Upper lobe of right lung (tissue), 1 donor: ENCODE measurements around the gene KDM3A. TPM values are rescaled to one million over a fixed set of nuclear protein-coding genes. Genes with fewer than 3 reads are reported as not detected.
A peak's percentile ranks its signal among the peaks of the same experiment; 100 is the strongest.

ENCODE experiments used
- ATAC-seq: fragments of 200-7000 bp; cut with Tn5 transposase; one replicate; pipeline ENCODE4 v1.9.1; 2020; ENCODE audit warnings: mild to moderate bottlenecking, moderate library complexity
- DNase-seq: peaks from one replicate; pipeline ENCODE4 v3.0.0-alpha.2; 2020
- H3K27ac ChIP-seq: fragments of 200-600 bp; one replicate; pipeline ENCODE4 v1.8.0; 2022
- H3K27me3 ChIP-seq: fragments of 200-600 bp; one replicate; pipeline ENCODE4 v1.8.0; 2022; ENCODE audit warnings: mild to moderate bottlenecking
- H3K36me3 ChIP-seq: fragments of 200-600 bp; one replicate; pipeline ENCODE4 v1.8.0; 2022
- H3K4me1 ChIP-seq: fragments of 200-600 bp; one replicate; pipeline ENCODE4 v1.8.0; 2022
- H3K4me3 ChIP-seq: fragments of 200-600 bp; one replicate; pipeline ENCODE4 v1.8.0; 2022; ENCODE audit warnings: mild to moderate bottlenecking
- H3K9me3 ChIP-seq: fragments of 200-600 bp; one replicate; pipeline ENCODE4 v1.8.0; 2022
- CTCF ChIP-seq: fragments of 200-600 bp; IDR thresholded peaks from one replicate; pipeline ENCODE4 v1.8.0; 2022; ENCODE audit warnings: antibody characterized with exemption
- intact Hi-C: fragments of 100-400 bp; cut with DNase I; formaldehyde crosslinking; loops from one replicate; pipeline ENCODE4 v1.11.0; 2022
- total RNA-seq: library from RNA; stranded (reverse); fragmentation: NEBNext Ultra II Directional; extraction: Animal tissue kit (Norgen Biotek cat#: 25700); gene quantifications from one replicate; pipeline ENCODE4 v1.2.1, GENCODE V29; 2021
- donor health status: DM: no; HTN: yes; CAD: no; lungs with severe emphysema.

KDM3A gene
- total RNA-seq, 1 donor from 2014 or later = 49.1 TPM

GRCh38 chr2:86435531-86435930, 5.6 kb upstream of the KDM3A start:
- Histone ChIP-seq H3K27ac (no peak overlapping the region), H3K9me3 (peaks cover 9% of the 10 kb centered on the region), H3K27me3 (no peaks in the 10 kb centered on the region), H3K36me3 (no peaks in the 10 kb centered on the region), H3K4me3 (no peak overlapping the region), H3K4me1 (no peaks in the 10 kb centered on the region)
- DNase-seq (no peak), ATAC-seq (no peak)
- intact Hi-C loops = no loop called here
- no peak for TF ChIP-seq CTCF

DNA sequence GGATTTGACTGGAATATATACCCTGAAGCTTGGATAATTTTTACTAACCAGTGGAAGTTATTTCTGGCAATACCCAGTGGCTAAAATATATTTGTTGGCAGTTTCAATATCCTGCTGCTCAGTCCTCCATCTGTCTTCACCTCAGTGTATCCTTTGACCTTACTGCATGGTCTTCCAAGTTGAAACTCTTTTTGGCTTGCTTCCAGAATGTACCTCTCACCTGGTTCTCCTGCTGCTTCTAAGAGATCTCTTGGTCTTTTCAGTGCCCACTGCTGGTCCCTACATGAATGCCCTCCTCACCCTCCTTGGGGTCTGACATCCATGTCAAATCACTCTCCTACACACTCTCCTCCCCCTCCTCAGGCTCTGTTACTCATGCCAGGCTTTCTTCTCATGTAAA, 4.8 kb upstream of the KDM3A start:
- no peak for TF ChIP-seq CTCF
- no peaks in the 10 kb centered on the region for H3K36me3 ChIP-seq
- ATAC-seq = no peak
- intact Hi-C loops = no loop called here
- H3K4me1 ChIP-seq = no peaks in the 10 kb centered on the region
- no peak overlapping the region for H3K27ac ChIP-seq
- no peak for DNase-seq
- H3K9me3 ChIP-seq = peaks cover 9% of the 10 kb centered on the region
- H3K4me3 ChIP-seq = no peak overlapping the region
- no peaks in the 10 kb centered on the region for H3K27me3 ChIP-seq

- peaks cover 9% of the 10 kb centered on the region for H3K9me3 ChIP-seq
- DNase-seq (no peak), ATAC-seq (no peak)
- TF ChIP-seq CTCF = no peak
- peak overlapping the region; percentile 74 for H3K4me3 ChIP-seq
- H3K36me3 ChIP-seq = no peaks in the 10 kb centered on the region
- no peaks in the 10 kb centered on the region for H3K27me3 ChIP-seq
- intact Hi-C loops = no loop called here
- peaks cover 22% of the 10 kb centered on the region for H3K4me1 ChIP-seq
- H3K27ac ChIP-seq = peak overlapping the region; percentile 94
Measured at GRCh38 chr2:86439879-86440630, 1.1 kb upstream of the KDM3A start.

- peaks cover 36% of the 10 kb centered on the region for H3K4me1 ChIP-seq
- H3K27me3 ChIP-seq = no peaks in the 10 kb centered on the region
- H3K4me3 ChIP-seq = peak overlapping the region; percentile 74
- intact Hi-C loops = no loop called here
- peak overlapping the region; percentile 94 for H3K27ac ChIP-seq
- peaks cover 13% of the 10 kb centered on the region for H3K36me3 ChIP-seq
- DNase-seq (no peak), ATAC-seq (no peak)
- no peak for TF ChIP-seq CTCF
- peaks cover 9% of the 10 kb centered on the region for H3K9me3 ChIP-seq
Measured at GRCh38 chr2:86441392-86441881, 266 bp downstream of the KDM3A start.

DNA sequence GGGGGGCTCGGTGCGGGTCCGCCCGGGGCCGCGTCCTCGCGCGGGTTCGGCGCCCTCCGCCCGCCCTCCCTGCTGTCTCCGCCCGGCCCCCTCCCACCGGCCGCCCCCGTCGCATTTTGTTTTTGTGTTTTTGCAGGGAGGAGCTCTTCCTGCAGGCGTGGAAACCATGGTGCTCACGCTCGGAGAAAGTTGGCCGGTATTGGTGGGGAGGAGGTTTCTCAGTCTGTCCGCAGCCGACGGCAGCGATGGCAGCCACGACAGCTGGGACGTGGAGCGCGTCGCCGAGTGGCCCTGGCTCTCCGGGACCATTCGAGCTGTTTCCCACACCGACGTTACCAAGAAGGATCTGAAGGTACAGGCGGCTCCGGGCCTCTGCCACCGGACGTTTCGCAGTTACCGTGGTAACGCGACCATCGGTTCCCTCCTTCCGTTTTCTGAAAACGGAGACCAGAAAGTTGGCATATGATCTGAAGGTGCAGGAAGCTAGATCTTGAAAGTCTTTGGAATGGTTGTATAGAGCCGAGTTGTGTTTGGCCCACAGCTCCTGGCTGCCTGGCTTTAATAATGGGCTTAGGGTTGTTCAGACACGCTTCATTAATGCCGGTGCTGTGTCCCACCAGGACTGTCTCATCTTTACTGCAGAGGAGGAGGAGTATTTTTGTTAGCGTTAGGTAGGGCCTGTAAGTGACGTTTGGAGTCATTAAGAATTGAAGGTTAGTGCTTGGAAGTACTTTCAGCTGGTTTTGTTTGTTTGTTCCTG, 891 bp downstream of the KDM3A start:
- H3K27me3 ChIP-seq = no peaks in the 10 kb centered on the region

More for the DNA sequence above, 891 bp downstream of the KDM3A start:
- ATAC-seq = peak; percentile 2
- peaks cover 19% of the 10 kb centered on the region for H3K36me3 ChIP-seq
- TF ChIP-seq CTCF = no peak
- H3K9me3 ChIP-seq = peaks cover 9% of the 10 kb centered on the region
- H3K4me3 ChIP-seq = peak overlapping the region; percentile 74
- DNase-seq = peak; percentile 81
- intact Hi-C loops = no loop called here
- H3K27ac ChIP-seq = peak overlapping the region; percentile 94
- peaks cover 39% of the 10 kb centered on the region for H3K4me1 ChIP-seq
